GM12892 (cell line): ENCODE data around the gene ABHD17B. TPM values are rescaled to one million over a fixed set of nuclear protein-coding genes. Genes with fewer than 3 reads are reported as not detected.
A peak's percentile ranks its signal among the peaks of the same experiment; 100 is the strongest.
"Not testable (repeated sequence)": the region's sequence is repeated elsewhere in the genome, so short reads cannot be mapped to it uniquely, and the experiment has no call there.

Experiments used
- DNase-seq: peaks from one replicate; pipeline ENCODE4 v3.0.0; 2011; ENCODE audit not compliant: insufficient read length
- FAIRE-seq: peaks from 2 replicates; lab custom pipeline; 2011; peaks lifted over from hg19 to GRCh38; lab: Jason Lieb, UNC
- POLR2A ChIP-seq: IDR thresholded peaks from 2 replicates; pipeline ENCODE4 v1.6.1; 2011; ENCODE audit warnings: low read depth, low read length, control low read depth
- POLR2AphosphoS5 ChIP-seq: IDR thresholded peaks from 2 replicates; pipeline ENCODE4 v1.6.1; 2011; ENCODE audit warnings: low read depth, low read length, control low read depth
- TAF1 ChIP-seq: IDR thresholded peaks from 2 replicates; pipeline ENCODE4 v1.6.1; 2011; ENCODE audit warnings: low read depth, mild to moderate bottlenecking, control low read depth, low read length, borderline replicate concordance
- polyA plus RNA-seq: library from polyadenylated mRNA; unstranded; fragments of >200 nt; gene quantifications from one replicate; pipeline ENCODE4 v1.2.1, GENCODE V29; 2012; ENCODE audit warnings: missing spikeins, inconsistent platforms; ENCODE audit not compliant: missing spikeins

The ABHD17B gene
- polyA plus RNA-seq, result 8.0 TPM

DNA sequence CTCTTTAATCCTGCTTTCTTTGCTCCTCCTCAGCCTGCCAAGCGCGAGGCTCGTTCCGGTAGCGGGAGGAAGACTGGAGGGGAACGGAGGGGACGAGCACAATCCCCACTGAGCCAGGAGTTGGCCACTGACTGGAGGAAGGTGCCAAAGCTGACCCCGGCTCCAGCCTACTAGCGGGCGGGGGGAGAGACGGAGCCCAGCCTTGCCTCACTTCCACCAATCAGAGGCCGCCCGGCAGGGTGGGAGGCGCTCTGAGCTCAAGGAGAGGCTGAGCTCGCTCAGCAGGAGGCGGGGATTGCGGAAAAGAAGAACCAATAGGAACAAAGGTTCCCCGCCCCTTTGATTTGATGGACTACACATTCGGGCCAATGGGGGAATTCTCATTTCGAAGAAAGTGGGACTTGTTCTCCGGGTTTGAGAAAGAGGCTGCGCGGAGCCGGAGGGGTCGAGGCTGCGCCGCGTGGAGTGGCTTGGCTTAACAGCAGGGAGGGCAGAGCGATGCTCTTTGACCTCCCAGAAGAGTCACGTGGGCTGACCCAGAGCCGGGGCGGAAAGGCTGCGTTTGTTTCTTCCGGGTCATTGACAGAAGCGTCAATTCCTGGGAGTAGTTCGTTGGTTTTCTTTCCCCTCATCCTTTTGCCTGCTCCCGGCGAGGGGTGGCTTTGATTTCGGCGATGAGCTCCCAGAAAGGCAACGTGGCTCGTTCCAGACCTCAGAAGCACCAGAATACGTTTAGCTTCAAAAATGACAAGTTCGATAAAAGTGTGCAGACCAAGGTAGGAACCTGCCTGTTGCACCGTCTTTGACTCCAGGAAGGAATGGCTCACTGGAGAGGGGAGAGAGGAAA is at the start of gene ABHD17B, which contains the start of gene C9orf85:
Gene ABHD17B, minus strand, starts transcription at position 133 of the 847 bp plus-strand sequence. CDS start 36,113 bp downstream, outside the sequence.
Gene C9orf85, plus strand, starts transcription at position 579 of the 847 bp plus-strand sequence. Its CDS starts 96 bp downstream, at position 675.
- DNase-seq (peak; percentile 87), FAIRE-seq (peak; percentile 98)
- TF ChIP-seq TAF1, result peak; percentile 99
- TF ChIP-seq POLR2A, result peak; percentile 99
- TF ChIP-seq POLR2AphosphoS5, result peak; percentile 99

DNA sequence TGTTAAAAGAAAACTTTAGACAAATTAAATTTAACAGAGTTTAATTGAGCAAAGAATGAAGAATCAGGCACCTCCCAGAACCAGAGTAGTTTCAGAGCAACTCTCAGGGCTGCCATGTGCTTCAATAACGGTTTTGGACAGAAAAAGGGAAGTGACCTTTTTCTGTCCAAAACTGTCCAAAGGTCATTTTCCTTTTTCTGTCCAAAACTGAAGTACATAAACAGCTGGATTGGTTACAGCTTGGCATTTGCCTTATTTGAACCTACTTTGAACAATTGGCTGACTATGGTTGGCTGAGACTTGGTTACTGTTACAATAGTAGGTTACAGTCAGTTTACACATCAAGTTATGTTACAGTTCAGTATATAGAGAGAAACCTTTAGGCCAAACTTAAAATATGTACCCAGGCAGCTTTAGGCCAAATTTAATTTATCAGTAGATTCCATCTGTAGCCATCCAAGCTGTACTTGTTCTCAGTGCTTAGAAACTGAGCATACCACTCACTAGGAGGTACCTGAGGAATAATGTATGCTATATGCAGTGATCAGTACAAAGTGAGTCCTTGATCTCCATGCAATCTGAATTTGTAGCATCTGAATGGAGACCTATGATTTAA is 44.4 kb upstream of the ABHD17B start:
- no peak for DNase-seq
- TF ChIP-seq POLR2AphosphoS5 (no peak), TAF1 (no peak), POLR2A (no peak)
- FAIRE-seq, result peak; percentile 62

DNA sequence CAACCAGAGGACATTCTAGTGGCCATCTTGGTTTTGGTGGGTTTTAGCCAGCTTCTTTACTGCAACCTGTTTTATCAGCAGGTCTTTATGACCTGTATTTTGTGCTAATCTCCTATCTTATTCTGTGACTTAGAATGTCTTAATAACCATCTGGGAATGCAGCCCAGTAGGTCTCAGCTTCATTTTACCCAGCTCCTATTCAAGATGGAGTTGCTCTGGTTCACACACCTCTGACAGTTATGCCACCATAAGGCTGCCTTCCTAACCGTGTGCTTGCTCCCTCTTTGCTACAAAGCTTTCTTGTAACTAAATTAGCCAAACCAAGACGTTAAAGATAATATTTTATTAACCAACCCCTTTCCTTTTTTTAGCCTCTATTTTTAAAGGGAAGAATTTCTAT is 43.7 kb upstream of the ABHD17B start:
- DNase-seq, FAIRE-seq: not testable (repeated sequence)

DNA sequence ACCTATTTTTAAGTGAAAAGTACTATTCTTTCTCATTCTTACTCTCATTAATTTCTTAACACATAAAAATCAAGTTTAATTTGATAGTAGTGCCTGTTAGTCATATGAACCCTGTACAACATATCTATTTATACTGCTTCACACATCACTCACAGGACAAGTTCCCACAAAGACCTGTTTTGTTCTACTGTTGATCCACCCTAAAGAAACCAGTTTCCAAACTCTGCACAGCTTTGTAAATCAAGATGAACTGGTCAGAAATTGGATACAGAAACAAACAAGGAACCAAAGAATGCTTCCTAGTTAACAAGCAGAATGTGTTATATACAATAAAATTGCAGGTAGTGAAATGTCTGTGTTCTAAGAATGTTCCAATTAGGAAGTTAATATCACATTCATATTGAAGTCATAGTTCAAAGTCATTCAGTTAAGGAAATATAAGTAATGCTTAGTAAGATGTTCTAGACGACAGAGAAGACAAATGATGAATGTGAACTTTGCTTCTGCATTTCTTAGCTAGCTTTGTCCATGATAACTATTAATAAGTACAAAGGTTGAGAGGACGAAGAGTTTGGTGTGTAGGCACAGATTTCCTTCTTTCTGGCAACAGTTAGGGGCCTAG is 33.9 kb upstream of the ABHD17B start:
- FAIRE-seq (no peak), DNase-seq (no peak)
- TF ChIP-seq POLR2A (no peak), POLR2AphosphoS5 (no peak), TAF1 (no peak)

DNA sequence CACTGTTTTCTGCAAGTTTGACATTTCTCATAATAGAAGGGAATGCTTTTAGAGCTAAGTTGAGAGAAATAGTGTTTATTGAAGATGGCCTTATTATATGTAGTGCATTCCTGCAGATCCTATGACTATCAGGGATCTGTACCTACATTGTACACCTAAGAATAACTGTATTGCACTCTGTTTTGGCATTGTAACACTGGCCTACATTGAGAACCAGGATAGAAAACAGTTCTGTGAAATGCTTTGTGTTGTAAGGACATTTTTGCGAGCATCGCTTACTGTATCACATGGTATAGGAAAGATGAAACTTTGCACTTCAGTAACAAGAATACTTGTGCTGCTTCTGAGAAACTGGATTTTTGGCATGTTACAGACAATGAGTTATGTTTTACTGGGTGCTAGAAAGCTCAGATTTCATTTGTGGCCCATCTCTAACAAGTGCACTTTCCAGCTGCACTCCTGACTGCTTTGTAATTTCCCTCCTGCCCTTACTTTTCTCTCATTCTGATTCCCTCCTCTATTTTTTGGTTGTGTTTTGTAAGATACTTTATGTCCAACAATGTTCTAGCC is 31.1 kb upstream of the ABHD17B start:
- no peak for TF ChIP-seq POLR2AphosphoS5
- TF ChIP-seq POLR2A, result no peak
- TF ChIP-seq TAF1, result no peak
- DNase-seq (no peak), FAIRE-seq (no peak)

DNA sequence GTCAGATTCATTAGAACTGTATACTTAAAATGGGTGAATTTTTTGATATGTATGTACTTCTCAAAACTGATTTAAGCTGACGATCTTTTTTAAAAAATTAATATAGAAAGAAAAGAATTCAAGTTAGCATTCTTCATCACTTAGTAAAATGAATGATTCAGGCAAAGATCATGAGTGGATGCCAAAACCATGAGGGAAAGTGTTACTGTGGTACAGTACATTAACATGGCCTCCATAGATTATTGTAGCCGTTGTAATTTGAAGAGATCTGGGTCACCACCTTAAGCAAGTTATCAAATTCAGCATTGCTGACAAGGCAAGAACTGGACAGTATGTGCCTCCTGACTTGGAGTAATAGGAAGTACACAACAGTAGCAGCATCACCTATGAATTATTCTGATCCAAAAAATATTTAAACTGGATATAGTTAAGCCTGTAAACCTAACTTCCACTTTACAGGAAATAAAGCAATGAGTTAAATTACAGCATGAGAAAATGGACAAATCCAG is 30.1 kb upstream of the ABHD17B start:
- FAIRE-seq (no peak), DNase-seq (no peak)
- TF ChIP-seq TAF1 (no peak), POLR2AphosphoS5 (no peak), POLR2A (no peak)

DNA sequence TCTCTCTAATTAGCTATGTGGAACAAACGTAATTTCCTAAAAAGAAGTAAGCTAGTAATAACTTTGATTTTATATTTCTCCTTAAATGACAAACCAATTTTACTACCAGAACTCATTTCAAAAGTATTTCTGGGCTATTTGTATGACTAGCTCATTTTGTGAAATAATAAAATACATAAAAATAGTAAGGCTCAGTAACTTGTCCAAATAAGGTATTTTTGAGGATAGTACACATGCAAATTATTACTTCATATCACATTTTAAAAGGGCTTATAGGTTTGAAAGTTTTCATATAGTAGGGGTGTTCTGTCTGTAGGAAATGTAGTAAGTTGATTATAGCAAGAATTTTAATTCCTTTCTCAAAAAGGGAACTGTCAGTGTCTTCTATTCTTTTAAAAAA is 26.9 kb upstream of the ABHD17B start:
- FAIRE-seq (no peak), DNase-seq (no peak)
- no peak for TF ChIP-seq POLR2AphosphoS5

DNA sequence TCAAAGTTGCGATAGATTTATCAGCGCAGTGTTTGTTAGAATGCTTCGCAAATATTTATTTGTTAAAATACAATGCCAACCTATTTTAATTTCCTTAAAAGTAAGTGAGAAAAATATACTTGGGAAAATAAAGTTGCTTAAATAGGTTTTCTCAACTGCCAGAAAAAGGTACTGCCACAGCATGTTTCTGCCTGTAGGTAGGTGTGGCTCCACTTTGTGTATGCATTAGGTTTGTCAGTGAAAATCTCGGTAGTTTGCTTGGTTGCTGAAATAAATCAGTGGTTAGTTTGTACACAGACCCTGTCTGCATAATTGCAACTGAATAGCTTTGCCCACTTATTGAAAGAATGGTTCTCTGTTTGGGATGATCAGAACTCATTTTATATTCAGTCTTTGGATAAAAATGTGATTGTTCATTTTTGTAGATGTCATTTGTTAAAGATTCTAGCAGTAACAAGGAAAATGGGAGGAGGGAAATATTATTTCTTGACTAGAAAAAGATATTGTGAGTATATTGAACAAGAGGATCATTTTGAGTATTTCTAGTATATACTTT is 26.2 kb upstream of the ABHD17B start:
- no peak for TF ChIP-seq TAF1
- no peak for TF ChIP-seq POLR2A
- TF ChIP-seq POLR2AphosphoS5, result no peak
- DNase-seq (no peak), FAIRE-seq (no peak)

DNA sequence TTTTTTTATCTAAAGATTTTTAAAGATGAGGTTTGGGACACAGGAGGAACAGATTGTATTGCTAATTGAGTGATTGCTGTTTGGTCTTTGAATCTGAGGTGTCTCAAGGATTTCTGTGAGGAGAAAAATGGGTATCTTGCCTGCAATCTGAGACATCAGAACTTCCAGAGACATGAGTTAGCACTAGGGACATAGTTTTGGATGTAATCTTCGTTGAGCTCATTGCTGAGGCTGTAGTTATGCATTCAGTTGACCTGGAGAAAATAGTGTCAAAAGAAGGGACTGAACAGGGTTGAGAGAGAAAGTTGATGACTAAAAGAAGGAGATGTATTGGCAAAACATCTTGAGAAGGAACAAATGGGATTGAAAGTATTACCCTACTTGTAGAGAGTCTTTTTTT is 25.1 kb upstream of the ABHD17B start:
- FAIRE-seq (no peak), DNase-seq (no peak)

DNA sequence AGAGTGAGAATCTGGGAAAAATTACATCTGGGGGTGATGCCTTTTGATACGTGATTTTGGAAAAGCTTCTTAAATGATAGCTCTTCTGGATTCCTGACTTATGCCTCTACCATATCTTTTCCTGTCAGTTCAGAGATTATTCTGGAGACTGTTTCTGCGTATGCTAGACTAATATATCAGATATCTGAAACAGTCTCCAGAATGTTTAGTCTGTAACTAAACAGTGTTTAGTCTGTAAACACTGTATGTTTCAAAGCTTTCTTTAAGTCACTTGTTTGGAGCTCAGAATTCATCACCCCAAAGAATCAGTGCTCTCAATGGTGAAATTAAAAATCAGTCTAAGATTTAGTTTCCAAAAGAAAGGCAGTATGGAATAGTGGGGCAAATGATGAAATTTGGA is 20.2 kb upstream of the ABHD17B start:
- no peak for DNase-seq
- no peak for FAIRE-seq
- TF ChIP-seq POLR2AphosphoS5, result no peak
- no peak for TF ChIP-seq TAF1
- TF ChIP-seq POLR2A, result no peak

More for the DNA sequence above, 25.1 kb upstream of the ABHD17B start:
- TF ChIP-seq POLR2A, result no peak
- TF ChIP-seq POLR2AphosphoS5, result no peak
- no peak for TF ChIP-seq TAF1

DNA sequence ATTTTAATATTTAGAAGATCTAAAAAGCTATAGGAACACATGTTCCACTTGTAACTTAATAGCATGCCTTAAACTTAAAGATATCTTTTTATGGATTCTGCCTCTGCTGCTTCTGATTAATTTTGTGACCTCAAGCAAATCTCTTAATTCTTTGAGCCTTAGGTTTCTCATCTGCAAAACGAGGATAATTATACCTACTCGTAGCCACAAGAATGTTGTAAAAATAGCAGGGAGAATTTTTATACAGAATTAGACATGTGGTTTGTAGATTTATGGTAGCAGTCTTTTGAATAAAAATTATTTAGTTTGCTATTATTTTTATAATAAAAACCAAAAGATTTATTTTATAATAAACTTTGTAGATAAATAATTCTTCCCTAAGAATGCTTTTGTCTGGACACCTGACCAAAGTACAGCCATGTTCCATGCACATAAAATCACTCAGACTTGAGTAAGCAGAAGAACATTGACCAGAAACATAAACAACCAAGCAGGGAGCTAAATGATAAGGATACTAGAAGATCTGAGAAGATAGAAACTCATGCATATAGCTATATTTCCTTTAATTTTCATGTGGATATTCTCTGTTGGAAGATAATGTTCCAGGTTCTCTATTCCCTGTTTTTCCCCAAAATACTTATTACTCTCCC is 18.9 kb upstream of the ABHD17B start:
- FAIRE-seq, result no peak
- no peak for TF ChIP-seq POLR2AphosphoS5
- no peak for DNase-seq
